ENCODE data around the gene NPR1. TPM values are rescaled to one million over a fixed set of nuclear protein-coding genes. Genes with fewer than 3 reads are reported as not detected.

The NPR1 gene
- total RNA-seq, 4 donors from 2014 or later = 49.1 to 220 (median 88.8) TPM

GRCh38 chr1:153643100-153643499 lies 35.4 kb upstream of the NPR1 start:
- TF ChIP-seq CTCF (IDR thresholded peaks at IDR 0.05; ENCODE audit: low read depth) = no peak

- no peak for TF ChIP-seq CTCF (IDR thresholded peaks at IDR 0.05; ENCODE audit: low read depth)
Measured at GRCh38 chr1:153643816-153644215, 34.7 kb upstream of the NPR1 start.

- no peak for TF ChIP-seq CTCF (IDR thresholded peaks at IDR 0.05; ENCODE audit: low read depth)
Measured at GRCh38 chr1:153646672-153647345, 31.7 kb upstream of the NPR1 start.

GRCh38 chr1:153647346-153647714 lies 31.2 kb upstream of the NPR1 start:
- TF ChIP-seq CTCF (IDR thresholded peaks at IDR 0.05; ENCODE audit: low read depth) = no peak

- TF ChIP-seq CTCF (IDR thresholded peaks at IDR 0.05; ENCODE audit: low read depth) = no peak
Measured at GRCh38 chr1:153648000-153648643, 30.4 kb upstream of the NPR1 start.

- TF ChIP-seq CTCF (IDR thresholded peaks at IDR 0.05; ENCODE audit: low read depth) = no peak
Measured at GRCh38 chr1:153649137-153649862, 29.2 kb upstream of the NPR1 start.

GRCh38 chr1:153649863-153650235 lies 28.6 kb upstream of the NPR1 start:
- TF ChIP-seq CTCF (IDR thresholded peaks at IDR 0.05; ENCODE audit: low read depth) = no peak

Data from subcutaneous adipose tissue (tissue), 4 donors.